HL-60 (cell line): ENCODE results near the gene KDM6A.

ENCODE experiments used
- CTCF ChIP-seq: IDR thresholded peaks from one replicate; pipeline ENCODE4 v1.5.1; 2011; ENCODE audit warnings: low read length, control low read depth, inconsistent platforms; ENCODE audit not compliant: insufficient read depth
- GABPA ChIP-seq: IDR thresholded peaks from 2 replicates; pipeline ENCODE4 v1.6.1; 2012; ENCODE audit warnings: low read depth
- POLR2AphosphoS5 ChIP-seq: IDR thresholded peaks from 2 replicates; pipeline ENCODE4 v1.6.1; 2012; ENCODE audit warnings: low read depth
- REST ChIP-seq: IDR thresholded peaks from 2 replicates; pipeline ENCODE4 v1.6.1; 2012; ENCODE audit warnings: low read depth; ENCODE audit not compliant: insufficient replicate concordance
- SPI1 ChIP-seq: IDR thresholded peaks from 2 replicates; pipeline ENCODE4 v1.6.1; 2012; ENCODE audit warnings: low read depth, mild to moderate bottlenecking, borderline replicate concordance

GRCh38 chrX:45110494-45110893 lies 237.5 kb downstream of the KDM6A start:
- TF ChIP-seq SPI1 (no peak), CTCF (no peak), POLR2AphosphoS5 (no peak), GABPA (no peak), REST (no peak)
